Subcutaneous adipose tissue (tissue), 4 donors: ENCODE measurements around the gene SLC28A3. TPM values are rescaled to one million over a fixed set of nuclear protein-coding genes. Genes with fewer than 3 reads are reported as not detected.

Experiments
- CTCF ChIP-seq: fragments of 450-650 bp; IDR thresholded peaks from one replicate; pipeline ENCODE4 v1.5.1; 2016; ENCODE audit warnings: low read depth, mild to moderate bottlenecking, control low read depth, antibody characterized with exemption, moderate library complexity
- total RNA-seq, 4 donors: library from RNA; depleted of rRNA; stranded (reverse); fragments of >200 nt; gene quantifications; one replicate each; pipeline ENCODE4 v1.1.0, GENCODE V29; 2016

Gene SLC28A3
- total RNA-seq, 4 donors from 2014 or later, result 0.16 to 3.2 (median 0.22) TPM; not detected in 1

GRCh38 chr9:84338792-84339191 is 1.8 kb downstream of the SLC28A3 start:
- no peak for TF ChIP-seq CTCF

DNA sequence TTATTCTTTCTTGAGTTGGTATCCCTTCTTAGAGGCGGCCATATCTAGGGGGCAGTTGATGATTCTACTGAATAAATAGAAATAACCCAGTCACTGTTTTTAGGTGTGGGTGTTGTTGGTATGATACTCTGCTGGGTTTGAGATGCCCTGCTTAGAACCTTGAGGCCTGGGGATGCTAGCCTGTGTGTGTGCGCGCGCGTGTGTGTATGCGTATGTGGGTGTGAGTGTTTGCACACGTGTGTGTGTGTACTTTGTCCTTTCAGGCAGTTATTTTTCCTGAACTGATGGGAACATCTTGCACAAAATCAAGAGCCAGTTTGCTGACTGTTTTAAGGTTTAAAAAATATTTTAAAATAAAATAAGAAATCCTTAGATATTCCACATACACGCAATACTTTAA is 3.3 kb downstream of the SLC28A3 start:
- no peak for TF ChIP-seq CTCF

GRCh38 chr9:84331119-84331809 is 9.3 kb downstream of the SLC28A3 start:
- TF ChIP-seq CTCF, result no peak

DNA sequence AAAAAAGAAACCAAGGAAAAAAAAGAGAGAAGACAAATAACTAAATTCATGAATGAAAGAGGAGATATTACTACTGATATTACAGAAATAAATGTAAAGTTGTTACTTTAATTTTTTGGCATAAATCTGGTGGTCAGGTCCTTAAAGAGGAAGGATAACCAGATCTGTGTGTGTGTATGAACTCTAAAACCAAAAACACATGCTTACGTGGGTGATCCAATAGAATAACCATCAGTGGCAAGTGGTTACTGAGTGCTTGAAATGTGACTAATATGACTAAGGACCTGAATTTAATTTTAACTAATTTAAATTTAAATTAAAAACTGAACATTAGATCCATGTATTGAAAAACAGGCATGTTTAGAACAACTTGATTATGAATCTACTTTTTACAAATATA is 10.3 kb downstream of the SLC28A3 start:
- TF ChIP-seq CTCF, result no peak

DNA sequence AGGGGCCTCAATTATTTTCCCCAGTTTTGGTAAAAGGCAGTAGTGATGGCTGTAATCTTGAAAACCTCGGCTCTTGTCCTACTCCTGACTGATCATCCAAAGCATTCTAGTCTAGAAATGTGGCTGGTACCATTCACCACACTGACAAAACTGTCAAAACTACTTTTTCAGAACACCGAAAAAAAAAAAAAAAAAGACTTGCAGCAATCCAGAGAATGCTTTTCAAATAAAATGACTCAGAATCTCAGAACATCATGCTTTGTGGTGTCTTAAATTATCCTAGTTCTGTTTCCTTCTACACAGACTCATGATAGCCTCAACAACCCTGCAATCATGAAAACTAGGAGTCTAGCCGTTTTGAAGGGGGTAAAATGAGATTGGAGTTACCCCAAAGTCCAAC is 13.4 kb downstream of the SLC28A3 start:
- TF ChIP-seq CTCF, result no peak

GRCh38 chr9:84325347-84325973 is 15.1 kb downstream of the SLC28A3 start:
- TF ChIP-seq CTCF, result no peak

GRCh38 chr9:84324811-84325210 is 15.7 kb downstream of the SLC28A3 start:
- no peak for TF ChIP-seq CTCF
